ENCODE measurements around the gene KAZN.

Gene KAZN

GRCh38 chr1:14748977-14749376 is 150.5 kb downstream of the KAZN start:
- DNase-seq (ENCODE audit: low read depth), result no peak
- no peak overlapping the region for H3K4me3 ChIP-seq (ENCODE audit: low read depth, low read length)

- H3K4me3 ChIP-seq (ENCODE audit: low read depth, low read length), result no peak overlapping the region
- no peak for DNase-seq (ENCODE audit: low read depth)
Measured at GRCh38 chr1:14750490-14750889, 152.0 kb downstream of the KAZN start.

- no peak overlapping the region for H3K4me3 ChIP-seq (ENCODE audit: low read depth, low read length)
- no peak for DNase-seq (ENCODE audit: low read depth)
Measured at GRCh38 chr1:14755518-14756252, 157.2 kb downstream of the KAZN start.

GRCh38 chr1:14756589-14757285 is 158.3 kb downstream of the KAZN start:
- H3K4me3 ChIP-seq (ENCODE audit: low read depth, low read length), result no peak overlapping the region

DNA sequence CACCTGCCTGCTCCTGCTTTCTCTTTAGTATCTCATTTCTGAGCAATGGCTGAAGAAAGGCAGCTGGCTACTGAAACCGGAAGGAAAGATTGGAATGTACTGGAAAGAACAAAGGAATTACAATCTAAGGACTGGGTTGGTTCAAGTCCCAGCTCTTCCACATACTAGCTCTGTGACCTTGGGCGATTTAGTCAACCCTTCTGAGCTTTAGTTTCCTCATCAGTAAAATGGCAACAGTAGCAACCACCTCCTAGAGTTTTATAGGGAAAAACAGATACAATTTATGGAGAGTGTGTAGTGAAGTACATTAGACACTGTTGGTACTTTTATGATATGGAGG is 158.8 kb downstream of the KAZN start:
- DNase-seq (ENCODE audit: low read depth), result no peak
- no peak overlapping the region for H3K4me3 ChIP-seq (ENCODE audit: low read depth, low read length)

More at GRCh38 chr1:14756589-14757285, 158.3 kb downstream of the KAZN start:
- DNase-seq (ENCODE audit: low read depth), result no peak

- no peak for DNase-seq (ENCODE audit: low read depth)
- no peak overlapping the region for H3K4me3 ChIP-seq (ENCODE audit: low read depth, low read length)
Measured at GRCh38 chr1:14759042-14759818, 160.7 kb downstream of the KAZN start.

DNA sequence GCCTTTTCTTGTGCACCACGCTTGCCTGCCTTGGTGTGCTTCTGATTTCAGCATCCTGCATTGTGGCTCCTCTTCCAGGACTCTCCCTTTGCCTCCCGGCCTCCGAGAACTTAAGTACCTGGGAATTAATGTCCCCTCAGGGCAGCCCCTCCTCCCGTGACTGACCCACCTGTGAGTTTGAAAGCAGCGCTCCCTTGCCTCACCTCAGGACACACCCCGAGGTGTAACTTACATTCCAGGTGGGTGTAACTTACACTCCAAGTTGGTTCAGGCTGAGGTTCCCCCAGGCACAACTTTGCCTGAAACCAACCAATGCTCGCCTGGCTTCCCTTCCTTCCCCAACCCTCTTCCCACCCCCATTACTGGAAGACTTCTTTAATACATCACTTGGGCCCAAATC is 161.4 kb downstream of the KAZN start:
- DNase-seq (ENCODE audit: low read depth), result no peak
- H3K4me3 ChIP-seq (ENCODE audit: low read depth, low read length), result no peak overlapping the region

DNA sequence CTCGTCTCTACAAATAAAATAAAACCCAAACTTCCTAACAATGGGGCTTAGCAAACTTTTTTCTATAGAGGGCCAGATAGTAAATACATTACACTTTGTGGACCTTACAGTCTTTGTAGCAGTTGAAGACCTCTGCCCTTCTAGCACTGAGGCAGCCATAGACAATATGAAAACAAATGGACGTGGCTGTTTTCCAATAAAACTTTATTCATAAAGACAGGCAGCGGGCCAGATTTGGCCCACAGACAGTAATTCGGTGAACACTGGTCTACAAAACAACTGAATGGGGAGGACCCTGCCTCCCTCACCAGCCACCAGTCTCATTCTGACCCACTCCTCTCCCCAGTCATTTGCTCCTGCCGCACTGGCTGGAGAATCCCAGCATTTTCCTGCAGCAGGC is 162.3 kb downstream of the KAZN start:
- H3K4me3 ChIP-seq (ENCODE audit: low read depth, low read length), result no peak overlapping the region
- DNase-seq (ENCODE audit: low read depth), result no peak

GRCh38 chr1:14761291-14762153 is 163.0 kb downstream of the KAZN start:
- DNase-seq (ENCODE audit: low read depth), result no peak
- no peak overlapping the region for H3K4me3 ChIP-seq (ENCODE audit: low read depth, low read length)

DNA sequence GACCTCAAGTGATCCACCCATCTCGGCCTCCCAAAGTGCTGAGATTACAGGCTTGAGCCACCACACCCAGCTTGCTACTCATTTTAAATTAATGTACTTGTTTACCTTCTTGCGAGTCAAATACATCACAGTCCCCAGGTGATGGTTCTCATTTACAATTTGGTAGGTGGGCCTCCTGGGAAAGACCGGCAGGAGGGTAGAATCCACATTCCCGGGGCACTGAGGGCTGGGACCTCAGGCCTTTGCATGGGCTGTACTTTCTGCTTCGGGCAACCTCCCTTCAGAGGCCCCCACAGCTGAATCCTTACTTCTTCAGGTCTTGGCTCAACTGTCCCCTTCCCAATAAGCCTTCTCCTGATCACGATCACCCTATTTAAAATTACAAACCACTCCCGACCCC is 165.5 kb downstream of the KAZN start:
- no peak overlapping the region for H3K4me3 ChIP-seq (ENCODE audit: low read depth, low read length)
- DNase-seq (ENCODE audit: low read depth), result no peak

DNA sequence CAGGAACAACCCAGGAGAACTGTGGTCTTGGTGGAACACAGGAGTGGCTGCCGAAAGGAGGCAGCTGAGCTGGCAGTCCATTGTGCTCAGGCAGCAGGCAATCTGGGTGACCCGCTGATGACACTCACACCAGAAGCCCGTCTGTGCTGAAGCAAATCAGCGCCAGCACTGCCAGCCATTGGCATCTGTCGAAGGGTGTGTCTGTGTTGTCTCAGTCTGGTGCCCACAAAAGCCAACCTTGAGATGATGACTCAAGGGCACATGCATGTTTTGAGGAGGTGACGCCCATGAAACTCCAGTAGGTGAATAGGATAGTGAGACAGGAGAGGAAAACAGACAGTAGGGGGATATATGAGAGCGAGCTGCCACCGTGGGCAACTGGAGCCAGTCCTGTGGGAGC is 167.3 kb downstream of the KAZN start:
- DNase-seq (ENCODE audit: low read depth), result no peak
- no peak overlapping the region for H3K4me3 ChIP-seq (ENCODE audit: low read depth, low read length)

DNA sequence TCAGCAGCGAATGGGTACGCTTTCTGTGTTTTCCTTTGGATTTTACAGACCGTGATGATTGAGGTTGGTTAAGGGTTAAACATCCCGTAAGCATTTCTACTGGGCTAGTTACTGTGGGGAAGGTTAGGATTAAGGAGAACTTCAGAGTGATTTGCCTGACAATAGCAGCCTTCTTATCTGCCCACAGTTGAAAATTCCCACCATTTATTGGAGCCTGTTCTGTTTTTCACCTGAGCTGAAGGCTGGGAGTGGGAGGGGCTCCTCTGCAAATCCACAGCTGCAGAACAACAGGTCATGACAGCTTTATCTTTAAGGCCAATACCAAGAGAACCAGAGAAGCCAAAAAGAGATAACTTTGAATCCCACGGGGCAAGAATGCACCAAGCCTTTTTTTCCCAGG is 168.6 kb downstream of the KAZN start:
- no peak for DNase-seq (ENCODE audit: low read depth)
- no peak overlapping the region for H3K4me3 ChIP-seq (ENCODE audit: low read depth, low read length)

DNA sequence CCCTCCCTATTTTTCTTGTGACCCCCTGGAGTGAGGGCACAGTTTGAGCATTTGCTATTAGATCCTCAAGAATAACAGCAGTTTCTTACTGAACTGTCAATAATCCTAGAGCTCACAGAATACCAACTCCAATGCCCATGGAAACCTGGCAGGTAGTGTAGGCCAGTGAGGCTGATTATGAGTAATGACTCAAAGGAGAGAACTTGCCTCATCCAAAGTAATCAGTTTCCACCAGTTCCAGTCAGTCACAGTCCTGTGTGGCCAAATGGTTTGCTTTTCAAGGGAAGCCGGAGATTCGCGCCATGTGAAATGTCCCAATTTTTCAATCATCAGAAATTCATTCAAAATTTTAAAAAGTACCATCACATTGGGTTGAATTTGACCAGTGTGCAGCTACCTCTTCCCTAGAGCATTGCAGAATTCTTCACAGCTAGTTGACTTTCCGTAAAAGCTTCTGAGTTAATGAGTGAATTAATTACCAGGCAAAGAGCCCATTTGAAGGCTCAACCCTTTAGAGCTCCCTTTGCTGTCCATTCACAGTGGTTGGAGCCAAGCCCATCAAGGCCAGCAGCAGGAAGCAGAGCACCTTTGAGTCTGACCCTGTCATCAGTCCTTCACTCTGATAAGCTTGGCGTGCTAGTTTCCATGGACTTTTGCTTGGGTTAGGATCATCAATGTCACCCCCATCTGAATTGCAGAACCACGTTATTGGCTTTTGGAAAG is 170.3 kb downstream of the KAZN start:
- DNase-seq (ENCODE audit: low read depth), result no peak

GRCh38 chr1:14769486-14770274 is 171.2 kb downstream of the KAZN start:
- no peak for DNase-seq (ENCODE audit: low read depth)

More for the DNA sequence above, 170.3 kb downstream of the KAZN start:
- no peak overlapping the region for H3K4me3 ChIP-seq (ENCODE audit: low read depth, low read length)

GRCh38 chr1:14773396-14774025 is 175.0 kb downstream of the KAZN start:
- no peak overlapping the region for H3K4me3 ChIP-seq (ENCODE audit: low read depth, low read length)
- no peak for DNase-seq (ENCODE audit: low read depth)

More at GRCh38 chr1:14769486-14770274, 171.2 kb downstream of the KAZN start:
- H3K4me3 ChIP-seq (ENCODE audit: low read depth, low read length), result no peak overlapping the region

GRCh38 chr1:14774225-14774624 is 175.7 kb downstream of the KAZN start:
- DNase-seq (ENCODE audit: low read depth), result no peak

DNA sequence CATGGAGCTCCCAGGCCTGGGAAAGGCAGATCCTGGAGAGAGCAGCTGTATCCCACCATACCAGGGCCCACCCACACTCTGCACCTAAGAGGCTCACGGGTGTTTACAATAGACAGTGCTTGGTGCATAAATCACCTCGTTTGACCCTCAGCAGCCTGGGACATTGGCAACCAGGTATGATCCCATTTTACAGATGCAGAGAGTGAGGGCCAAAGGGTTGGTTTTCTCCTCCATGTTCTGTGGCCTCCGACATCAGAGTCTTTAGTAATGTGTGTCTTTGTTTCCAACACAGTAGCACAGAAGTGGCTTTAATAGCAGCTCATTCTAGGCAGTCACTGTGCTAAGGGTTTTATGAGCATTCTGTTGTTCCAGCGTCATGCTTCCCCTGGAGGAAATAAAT is 176.5 kb downstream of the KAZN start:
- no peak for DNase-seq (ENCODE audit: low read depth)
- no peak overlapping the region for H3K4me3 ChIP-seq (ENCODE audit: low read depth, low read length)

More at GRCh38 chr1:14774225-14774624, 175.7 kb downstream of the KAZN start:
- H3K4me3 ChIP-seq (ENCODE audit: low read depth, low read length), result no peak overlapping the region

GRCh38 chr1:14775434-14775833 is 176.9 kb downstream of the KAZN start:
- no peak for DNase-seq (ENCODE audit: low read depth)
- no peak overlapping the region for H3K4me3 ChIP-seq (ENCODE audit: low read depth, low read length)
